GM23248 (cell line): ENCODE data around the gene TRIM13. TPM values are rescaled to one million over a fixed set of nuclear protein-coding genes. Genes with fewer than 3 reads are reported as not detected.
A peak's percentile ranks its signal among the peaks of the same experiment; 100 is the strongest.
"Not testable (repeated sequence)": the region's sequence is repeated elsewhere in the genome, so short reads cannot be mapped to it uniquely, and the experiment has no call there.

Experiments
- DNase-seq: peaks from one replicate; pipeline ENCODE4 v3.0.0-alpha.2; 2015
- H2AFZ ChIP-seq: fragments of 200-600 bp; sonication (generic); 2 replicates; pipeline ENCODE4 v1.6.1; 2016; ENCODE audit warnings: antibody characterized with exemption
- H3F3A ChIP-seq: fragments of 200-600 bp; sonication (generic); 2 replicates; pipeline ENCODE4 v1.6.1; 2016; ENCODE audit warnings: mild to moderate bottlenecking, antibody characterized with exemption, mixed run types; ENCODE audit not compliant: insufficient read depth
- H3K27ac ChIP-seq: fragments of 200-600 bp; sonication (generic); 2 replicates; pipeline ENCODE4 v1.5.1; 2016; ENCODE audit warnings: mild to moderate bottlenecking
- H3K27me3 ChIP-seq: fragments of 200-600 bp; sonication (generic); replicated peaks from 2 replicates; pipeline ENCODE4 v1.6.1; 2016; ENCODE audit warnings: mild to moderate bottlenecking; ENCODE audit not compliant: insufficient read depth
- H3K36me3 ChIP-seq: fragments of 200-600 bp; sonication (generic); 2 replicates; pipeline ENCODE4 v1.6.1; 2016; ENCODE audit warnings: low read depth, mild to moderate bottlenecking
- H3K4me1 ChIP-seq: fragments of 200-600 bp; sonication (generic); 2 replicates; pipeline ENCODE4 v1.6.1; 2016; ENCODE audit warnings: mild to moderate bottlenecking; ENCODE audit not compliant: insufficient read depth
- H3K4me2 ChIP-seq: fragments of 200-600 bp; sonication (generic); one replicate; pipeline ENCODE4 v1.6.1; 2016; ENCODE audit warnings: mild to moderate bottlenecking; ENCODE audit not compliant: unreplicated experiment
- H3K4me3 ChIP-seq: fragments of 200-600 bp; sonication (generic); 2 replicates; pipeline ENCODE4 v1.5.1; 2016; ENCODE audit warnings: mild to moderate bottlenecking
- H3K79me2 ChIP-seq: fragments of 200-600 bp; sonication (generic); 2 replicates; pipeline ENCODE4 v1.6.1; 2016; ENCODE audit warnings: mild to moderate bottlenecking; ENCODE audit not compliant: insufficient read depth
- H3K9ac ChIP-seq: fragments of 200-600 bp; sonication (generic); 2 replicates; pipeline ENCODE4 v1.6.1; 2016; ENCODE audit warnings: mild to moderate bottlenecking
- H3K9me2 ChIP-seq: fragments of 200-600 bp; sonication (generic); 2 replicates; pipeline ENCODE4 v1.6.1; 2016; ENCODE audit warnings: mixed run types, mild to moderate bottlenecking, moderate library complexity; ENCODE audit not compliant: insufficient read depth
- H3K9me3 ChIP-seq: fragments of 200-600 bp; sonication (generic); one replicate; pipeline ENCODE4 v1.6.1; 2017; ENCODE audit warnings: low read depth
- H4K20me1 ChIP-seq: fragments of 200-600 bp; sonication (generic); 2 replicates; pipeline ENCODE4 v1.6.0; 2016; ENCODE audit not compliant: insufficient read depth
- EZH2 ChIP-seq: fragments of 200-600 bp; sonication (generic); IDR thresholded peaks from 2 replicates; pipeline ENCODE4 v1.6.1; 2018; ENCODE audit warnings: antibody characterized with exemption, mild to moderate bottlenecking; ENCODE audit not compliant: insufficient read depth, poor library complexity, severe bottlenecking
- EZH2phosphoT487 ChIP-seq: fragments of 200-600 bp; sonication (generic); IDR thresholded peaks from 2 replicates; pipeline ENCODE4 v1.6.1; 2018; ENCODE audit warnings: antibody characterized with exemption, moderate library complexity, mild to moderate bottlenecking, low read depth; ENCODE audit not compliant: insufficient read depth
- WGBS, 2 experiments: methylation state at CpG; one replicate each; pipeline ENCODE4 v1.1.6; 2015 to 2017; ENCODE audit warnings: low lambda C conversion rate in 2 of 2, low coverage in 1 of 2; ENCODE audit errors: missing lambda C conversion rate in 2 of 2; 5-methylcytosine and 5-hydroxymethylcytosine counted together
- in situ Hi-C: fragments of 300-500 bp; cut with MboI; formaldehyde crosslinking; loops from 2 replicates; pipeline ENCODE4 v1.15.0; 2020
- microRNA counts: library from miRNA; unstranded; fragments of <30 nt; microRNA quantifications from one replicate; lab custom pipeline; 2016
- microRNA-seq: library from miRNA; unstranded; fragments of <30 nt; microRNA quantifications from one replicate; pipeline ENCODE4, GENCODE V29; 2016; ENCODE audit warnings: borderline number of aligned reads
- polyA plus RNA-seq: library from polyadenylated mRNA; unstranded; fragments of >200 nt; fragmentation: Nextera tagmentation; extraction: Ambion mirVana; gene quantifications from 2 replicates; pipeline ENCODE4 v1.2.1, GENCODE V29; 2016
- small RNA-seq: library from RNA; depleted of rRNA; stranded (forward); fragments of <200 nt; gene quantifications from one replicate; pipeline ENCODE3, GENCODE V24; 2014; ENCODE audit warnings: low read depth, low replicate concordance
- total RNA-seq: library from RNA; depleted of rRNA; stranded (reverse); fragments of >200 nt; shearing (Covaris generic); gene quantifications from 2 replicates; pipeline ENCODE4 v1.2.3, GENCODE V29; 2014; rRNA removed

Gene TRIM13
- total and polyA plus RNA-seq, 2 experiments from 2014 or later: 20.2 to 24.0 TPM

DNA sequence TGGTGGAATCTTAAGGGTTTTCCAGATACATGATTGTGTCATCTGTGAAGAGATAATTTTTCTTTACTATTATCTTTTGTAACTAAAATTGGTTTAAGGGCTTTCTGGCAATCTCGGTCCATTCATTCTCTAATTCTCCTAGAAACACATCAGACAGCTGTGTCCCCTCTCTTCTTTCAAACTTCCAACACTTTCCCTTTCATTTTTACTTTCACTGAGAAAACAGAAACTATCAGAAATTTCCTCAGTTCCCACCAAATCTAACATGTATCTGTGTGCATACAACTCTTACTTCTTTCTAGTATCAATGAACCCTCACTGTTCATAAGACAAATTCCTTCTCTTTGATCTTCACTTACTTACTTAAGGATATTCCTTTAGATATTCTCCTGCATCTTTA lies 58.6 kb downstream of the TRIM13 start:
- Histone ChIP-seq H3K27ac (no peak overlapping the region), H3K4me2 (no peak overlapping the region), H3K9me3 (no peaks in the 10 kb centered on the region), H3K4me3 (no peak overlapping the region), H2AFZ (no peak overlapping the region), H4K20me1 (no peaks in the 10 kb centered on the region), H3K79me2 (peaks cover 93% of the 10 kb centered on the region), H3K9ac (no peak overlapping the region), H3F3A (0 out of 2 replicates have a peak, but pooled peaks cover 10% of the 10 kb centered on the region), H3K27me3 (no peaks in the 10 kb centered on the region), H3K36me3 (0 out of 2 replicates have a peak, but pooled peaks cover 8% of the 10 kb centered on the region), H3K4me1 (no peaks in the 10 kb centered on the region), H3K9me2 (no peaks in the 10 kb centered on the region)
- TF ChIP-seq EZH2 (no peak), EZH2phosphoT487 (no peak)
- in situ Hi-C loops: no loop called here
- DNase-seq: no peak
- 91 to 97% methylated on average over 1 of the region's 1 CpG for WGBS, 2 experiments

DNA sequence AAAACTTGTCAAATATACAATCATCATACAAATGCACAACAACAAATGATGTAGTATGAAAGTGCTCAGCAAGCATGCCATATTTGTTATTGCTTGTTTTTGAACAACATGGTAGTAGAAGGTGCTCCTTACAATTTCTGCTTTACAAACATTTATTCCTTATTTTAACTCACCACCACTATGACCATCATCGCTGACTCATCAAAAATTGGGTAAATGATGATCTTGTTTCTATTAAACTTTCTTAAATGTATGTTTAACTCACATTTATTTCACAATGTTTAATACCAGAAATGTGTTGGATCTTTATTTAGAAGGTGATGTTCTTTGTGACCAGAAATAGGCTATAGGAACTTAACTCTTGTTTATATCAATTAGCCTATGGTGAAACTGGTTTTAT lies 63.9 kb downstream of the TRIM13 start:
- Histone ChIP-seq H2AFZ (no peak overlapping the region), H3K27ac (no peak overlapping the region), H3K9ac (no peak overlapping the region), H3K79me2 (peaks cover 85% of the 10 kb centered on the region), H3K27me3 (no peaks in the 10 kb centered on the region), H3K36me3 (peaks cover 2% of the 10 kb centered on the region; the same call in 1 of the 2 replicates), H3K4me1 (no peaks in the 10 kb centered on the region), H4K20me1 (no peaks in the 10 kb centered on the region), H3K4me2 (no peak overlapping the region), H3F3A (no peaks in the 10 kb centered on the region), H3K4me3 (no peak overlapping the region), H3K9me3 (no peaks in the 10 kb centered on the region), H3K9me2 (no peaks in the 10 kb centered on the region)
- no peak for DNase-seq
- in situ Hi-C loops: no loop called here
- TF ChIP-seq EZH2 (no peak), EZH2phosphoT487 (no peak)
- WGBS, 2 experiments: 95 to 98% methylated on average over 1 of the region's 1 CpG

DNA sequence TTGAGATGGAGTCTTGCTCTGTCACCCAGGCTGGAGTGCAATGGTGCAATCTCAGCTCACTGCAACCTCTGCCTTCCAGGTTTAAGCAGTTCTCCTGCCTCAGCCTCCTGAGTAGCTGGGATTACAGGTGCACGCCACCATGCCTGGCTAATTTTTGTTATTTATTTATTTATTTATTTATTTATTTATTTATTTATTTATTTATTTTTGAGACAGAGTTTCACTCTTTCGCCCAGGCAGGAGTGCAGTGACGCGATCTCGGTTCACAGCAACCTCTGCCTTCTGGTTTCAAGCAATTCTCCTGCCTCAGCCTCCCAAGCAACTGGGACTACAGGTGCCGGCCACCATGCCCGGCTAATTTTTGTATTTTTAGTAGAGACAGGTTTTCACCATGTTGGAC lies 65.5 kb downstream of the TRIM13 start:
- in situ Hi-C loops, H3K9me3 ChIP-seq, DNase-seq, H3K36me3 ChIP-seq, H4K20me1 ChIP-seq, H3K9ac ChIP-seq, H3K4me3 ChIP-seq, H3K4me2 ChIP-seq, H3K9me2 ChIP-seq, H2AFZ ChIP-seq, H3K27me3 ChIP-seq, H3K27ac ChIP-seq, H3K4me1 ChIP-seq, H3F3A ChIP-seq: not testable (repeated sequence)
- H3K79me2 ChIP-seq: peaks cover 86% of the 10 kb centered on the region
- WGBS, 2 experiments: 99% methylated on average over 7 of the region's 7 CpGs

DNA sequence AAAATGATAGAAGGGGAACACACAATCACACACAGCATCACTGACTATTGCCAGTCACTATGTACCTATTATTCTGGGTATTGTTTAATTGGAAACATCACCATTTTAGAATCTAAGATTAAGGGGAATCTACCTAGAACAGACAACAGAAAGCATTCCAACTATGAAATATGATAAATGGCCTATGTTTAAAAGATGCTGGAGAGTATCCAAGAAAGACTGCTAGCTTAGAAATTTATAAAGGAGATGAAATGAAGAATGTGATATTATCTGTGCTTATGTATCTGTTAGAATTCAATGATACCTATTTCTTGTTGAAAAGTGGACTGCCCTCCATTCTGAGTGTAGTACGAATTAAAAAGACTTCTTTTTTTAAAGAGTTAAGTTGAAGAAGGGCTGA lies 68.9 kb downstream of the TRIM13 start:
- no peak for DNase-seq
- Histone ChIP-seq H3K9me2 (no peaks in the 10 kb centered on the region), H2AFZ (no peak overlapping the region), H3K79me2 (peaks cover 89% of the 10 kb centered on the region), H3K36me3 (peaks cover 12% of the 10 kb centered on the region; the same call in 1 of the 2 replicates), H3K27ac (no peak overlapping the region), H3K4me2 (no peak overlapping the region), H3K4me1 (peaks cover 18% of the 10 kb centered on the region), H3K4me3 (no peak overlapping the region), H3K27me3 (no peaks in the 10 kb centered on the region), H3K9me3 (no peaks in the 10 kb centered on the region), H4K20me1 (no peaks in the 10 kb centered on the region), H3F3A (0 out of 2 replicates have a peak, but pooled peaks cover 6% of the 10 kb centered on the region), H3K9ac (no peak overlapping the region)
- in situ Hi-C loops: no loop called here
- 71 to 72% methylated on average over 1 of the region's 1 CpG for WGBS, 2 experiments
- TF ChIP-seq EZH2phosphoT487: no peak
- no peak for TF ChIP-seq EZH2

MicroRNA genes within 50 kb of the gene (microRNA counts, 767-probe panel; counts per million panel counts)
- microRNA hsa-miR-15a-5p (lab: Ali Mortazavi, UCI) (6,217 counts per million, percentile 92 among the panel's probes with 10 or more counts), microRNA hsa-miR-16-5p (lab: Ali Mortazavi, UCI) (7,495 counts per million, percentile 96 among the panel's probes with 10 or more counts)

Small RNAs within 50 kb of the gene (microRNA-seq; reads per million reads assigned to microRNA genes)
- gene MIR15A (1,474 reads per million, percentile 80 among the genes with 10 or more reads in this experiment), gene MIR16-1 (529 reads per million, percentile 68 among the genes with 10 or more reads in this experiment), gene MIR3613 (23.5 reads per million, percentile 31 among the genes with 10 or more reads in this experiment)

Small RNAs within 50 kb of the gene (small RNA-seq; reads per million reads assigned to genes)
- gene MIR16-1 (0.19 reads per million), gene MIR3613 (not detected), gene RF02105 (not detected), gene RF02106 (not detected), gene RF02107 (not detected), gene RF02108 (not detected)

Other genes starting within 250 kb of the TRIM13 start
- 33.0 and 36.4 TPM in 2 replicates for gene KPNA3, start 204.4 kb upstream of the TRIM13 start, total RNA-seq
- 29.8 and 34.9 TPM in 2 replicates for gene KPNA3, start 204.4 kb upstream of the TRIM13 start, polyA plus RNA-seq
- gene SPRYD7, start 60.7 kb upstream of the TRIM13 start, total RNA-seq: 8.1 and 9.0 TPM in 2 replicates
- 15.8 and 16.6 TPM in 2 replicates for gene SPRYD7, start 60.7 kb upstream of the TRIM13 start, polyA plus RNA-seq
- 0.97 TPM in 1 of 2 replicates, not detected in the other for gene KCNRG, start 18.4 kb downstream of the TRIM13 start, total RNA-seq
- 0.15 and 0.30 TPM in 2 replicates for gene KCNRG, start 18.4 kb downstream of the TRIM13 start, polyA plus RNA-seq